ENCODE measurements around the gene CASKIN1.

CASKIN1 gene

GRCh38 chr16:2177561-2177960 lies 18.8 kb downstream of the CASKIN1 start:
- no peak for DNase-seq (ENCODE audit: low read depth in 3 of 3)

GRCh38 chr16:2177101-2177500 lies 19.3 kb downstream of the CASKIN1 start:
- no peak for DNase-seq (ENCODE audit: low read depth in 3 of 3)

- DNase-seq (ENCODE audit: low read depth in 3 of 3) = no peak
Observed at GRCh38 chr16:2176047-2176446, 20.4 kb downstream of the CASKIN1 start.

GRCh38 chr16:2175454-2175853 lies 21.0 kb downstream of the CASKIN1 start:
- no peak for DNase-seq (ENCODE audit: low read depth in 3 of 3)

GRCh38 chr16:2174396-2175131 lies 21.8 kb downstream of the CASKIN1 start:
- DNase-seq (ENCODE audit: low read depth in 3 of 3) = no peak

GRCh38 chr16:2173916-2174315 lies 22.5 kb downstream of the CASKIN1 start:
- no peak for DNase-seq (ENCODE audit: low read depth in 3 of 3)

GRCh38 chr16:2173366-2173765 lies 23.0 kb downstream of the CASKIN1 start:
- DNase-seq (ENCODE audit: low read depth in 3 of 3) = no peak

- DNase-seq (ENCODE audit: low read depth in 3 of 3) = no peak
Observed at GRCh38 chr16:2172688-2173335, 23.6 kb downstream of the CASKIN1 start.

GRCh38 chr16:2171601-2172178 lies 24.7 kb downstream of the CASKIN1 start:
- DNase-seq (ENCODE audit: low read depth in 3 of 3) = no peak

GRCh38 chr16:2170587-2171435 lies 25.6 kb downstream of the CASKIN1 start:
- DNase-seq (ENCODE audit: low read depth in 3 of 3) = no peak

- DNase-seq (ENCODE audit: low read depth in 3 of 3) = no peak
Observed at GRCh38 chr16:2170080-2170479, 26.3 kb downstream of the CASKIN1 start.

- DNase-seq (ENCODE audit: low read depth in 3 of 3) = no peak
Observed at GRCh38 chr16:2167068-2167638, 29.3 kb downstream of the CASKIN1 start.

GRCh38 chr16:2166263-2167067 lies 29.9 kb downstream of the CASKIN1 start:
- DNase-seq (ENCODE audit: low read depth in 3 of 3) = no peak

- DNase-seq (ENCODE audit: low read depth in 3 of 3) = no peak
Observed at GRCh38 chr16:2165861-2166260, 30.5 kb downstream of the CASKIN1 start.

- DNase-seq (ENCODE audit: low read depth in 3 of 3) = no peak
Observed at GRCh38 chr16:2163211-2163881, 33.1 kb downstream of the CASKIN1 start.

GRCh38 chr16:2162676-2163118 lies 33.7 kb downstream of the CASKIN1 start:
- DNase-seq (ENCODE audit: low read depth in 3 of 3) = no peak

- no peak for DNase-seq (ENCODE audit: low read depth in 3 of 3)
Observed at GRCh38 chr16:2161911-2162310, 34.5 kb downstream of the CASKIN1 start.

GRCh38 chr16:2160915-2161551 lies 35.4 kb downstream of the CASKIN1 start:
- DNase-seq (ENCODE audit: low read depth in 3 of 3) = no peak

- no peak for DNase-seq (ENCODE audit: low read depth in 3 of 3)
Observed at GRCh38 chr16:2159175-2159838, 37.1 kb downstream of the CASKIN1 start.
